Limb (tissue), 2 donors: ENCODE data around the gene TRAPPC8.
"Not testable (repeated sequence)": the region's sequence is repeated elsewhere in the genome, so short reads cannot be mapped to it uniquely, and the experiment has no call there.

Experiments used
- DNase-seq, 2 donors: peaks; one replicate each; pipeline ENCODE4 v3.0.0-alpha.2; 2016; ENCODE audit errors: extremely low spot score in 2 of 2

The TRAPPC8 gene

DNA sequence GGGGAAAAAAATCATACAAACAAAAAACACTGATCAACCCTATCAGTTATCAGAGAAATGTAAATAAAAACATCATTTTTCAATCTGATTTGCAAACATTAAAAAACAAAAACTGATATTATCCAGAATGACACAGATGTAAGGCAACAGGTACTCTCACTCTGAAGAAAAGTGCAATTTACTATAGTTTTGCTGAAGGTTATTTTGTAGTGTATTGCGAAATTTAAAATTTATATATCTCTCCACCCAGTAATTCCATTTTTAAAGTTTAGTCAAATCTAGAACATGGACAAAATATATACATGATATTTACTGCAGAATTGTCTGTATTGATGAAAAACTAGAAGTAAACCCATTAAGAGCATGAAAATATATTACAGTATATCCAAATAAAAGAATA, 79.8 kb downstream of the TRAPPC8 start:
- no peak for DNase-seq

DNA sequence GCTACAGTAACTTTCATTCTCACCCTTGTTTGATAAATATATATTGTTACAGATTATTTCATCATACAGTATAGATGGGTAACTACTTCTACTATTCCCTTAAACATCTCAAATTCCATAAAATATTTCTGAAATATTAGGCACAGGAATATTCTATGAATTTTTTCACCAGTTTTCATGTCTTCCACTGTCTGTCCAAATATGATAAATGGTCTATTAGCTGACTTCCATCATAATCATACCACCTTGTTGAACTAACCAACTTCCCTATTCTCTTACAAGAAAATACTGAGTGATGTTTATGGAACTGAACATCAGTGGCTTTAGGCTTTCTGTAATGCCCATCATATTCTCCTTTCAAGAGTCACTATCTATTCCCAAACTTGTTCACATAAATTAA, 82.4 kb downstream of the TRAPPC8 start:
- DNase-seq = no peak

- DNase-seq = no peak
Observed at GRCh38 chr18:31857526-31858106, 85.3 kb downstream of the TRAPPC8 start.

- DNase-seq = no peak
Observed at GRCh38 chr18:31850844-31851243, 92.1 kb downstream of the TRAPPC8 start.

GRCh38 chr18:31840499-31840898, 102.4 kb downstream of the TRAPPC8 start:
- DNase-seq = no peak

GRCh38 chr18:31837879-31838278, 105.0 kb downstream of the TRAPPC8 start:
- no peak for DNase-seq

DNA sequence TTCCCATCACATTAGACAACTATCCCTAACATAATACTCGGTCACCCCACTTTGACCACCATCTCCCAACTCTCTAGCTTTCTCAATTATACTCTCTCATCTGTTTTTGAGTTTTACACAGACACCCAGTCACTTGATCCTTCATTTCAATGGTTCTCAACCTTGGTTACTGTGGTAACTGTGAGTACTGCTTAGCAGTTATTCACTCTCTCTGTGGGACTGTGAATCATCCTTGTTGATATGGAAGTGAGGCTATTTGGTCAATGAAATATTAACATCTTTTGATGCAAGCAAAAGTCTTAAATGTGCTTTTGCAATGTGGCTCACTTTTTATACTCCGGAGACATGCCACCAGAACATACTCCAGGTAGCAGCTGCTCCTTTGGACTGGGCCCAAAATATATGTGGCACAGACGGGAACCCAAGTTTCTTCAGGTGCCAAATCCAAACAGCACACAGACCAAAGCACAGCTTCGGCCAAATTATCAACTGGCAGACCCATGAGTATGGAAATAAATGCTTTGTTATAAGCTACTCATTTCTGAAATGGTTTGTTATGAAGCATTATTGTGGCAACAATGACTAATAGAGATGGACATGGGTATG, 107.3 kb downstream of the TRAPPC8 start:
- DNase-seq = no peak

DNA sequence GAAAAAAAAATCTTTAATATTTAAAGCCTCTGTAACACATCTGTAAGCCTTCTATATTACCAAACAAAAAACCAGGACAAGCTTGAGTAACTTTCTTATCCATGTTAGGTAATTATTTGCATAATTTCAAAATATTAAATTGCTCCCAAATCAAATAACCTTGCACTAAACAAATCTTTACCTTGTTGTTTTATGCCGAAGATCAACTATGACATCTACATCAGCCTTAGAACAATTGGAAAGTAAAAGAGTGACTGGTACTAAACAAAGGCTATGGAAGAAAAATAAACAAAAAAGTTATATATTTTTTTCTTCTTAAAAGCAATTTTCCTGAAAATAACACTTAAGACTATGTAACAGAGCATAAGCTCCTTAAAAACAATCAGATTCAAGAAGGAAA, 111.0 kb downstream of the TRAPPC8 start:
- DNase-seq = no peak

- no peak for DNase-seq
Observed at GRCh38 chr18:31830686-31831085, 112.2 kb downstream of the TRAPPC8 start.

GRCh38 chr18:31828613-31829012, 114.3 kb downstream of the TRAPPC8 start:
- no peak for DNase-seq

DNA sequence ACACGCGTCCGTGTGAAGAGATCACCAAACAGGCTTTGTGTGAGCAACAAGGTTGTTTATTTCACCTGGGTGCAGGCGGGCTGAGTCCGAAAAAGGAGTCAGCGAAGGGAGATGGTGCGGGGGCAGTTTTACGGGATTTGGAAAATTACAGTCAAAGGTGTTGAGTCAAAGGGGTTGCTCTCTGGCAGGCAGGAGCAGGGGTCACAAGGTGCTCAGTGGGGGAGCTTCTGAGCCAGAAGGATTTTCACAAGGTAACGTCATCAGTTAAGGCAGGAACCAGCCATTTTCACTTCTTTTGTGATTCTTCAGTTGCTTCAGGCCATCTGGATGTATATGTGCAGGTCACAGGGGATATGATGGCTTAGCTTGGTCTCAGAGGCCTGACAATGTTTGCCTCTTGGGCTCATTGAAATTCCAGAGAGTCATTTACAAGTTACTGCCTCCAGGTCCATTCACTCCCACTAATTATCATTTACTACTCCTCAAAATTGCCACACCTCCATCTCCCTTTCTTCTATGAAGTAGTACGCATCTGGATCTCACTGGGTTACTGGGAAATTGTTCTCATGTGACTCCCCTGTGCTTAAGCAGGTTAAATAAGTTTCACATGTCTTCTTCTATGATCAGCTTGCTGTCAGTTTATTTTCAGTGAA, 116.1 kb downstream of the TRAPPC8 start:
- DNase-seq = not testable (repeated sequence)

DNA sequence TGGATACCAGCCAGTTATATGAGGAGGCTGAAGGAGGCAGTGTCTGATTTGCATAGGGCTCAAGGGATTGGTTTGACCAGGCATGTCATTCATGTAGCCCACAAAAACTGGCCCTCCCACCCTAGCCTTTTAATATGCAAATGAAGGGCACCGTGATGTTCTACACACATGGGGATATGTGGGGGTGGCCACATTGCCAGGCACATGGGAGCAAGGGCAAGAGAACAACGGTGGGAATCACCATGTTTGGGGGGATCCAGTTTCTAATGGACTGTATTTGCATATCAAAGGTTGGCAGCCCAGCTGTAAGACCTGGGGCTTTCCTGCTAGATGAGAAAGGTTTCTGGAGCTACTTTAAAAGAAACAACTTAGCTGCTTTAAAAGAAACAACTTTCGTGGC, 117.2 kb downstream of the TRAPPC8 start:
- no peak for DNase-seq

- DNase-seq = no peak
Observed at GRCh38 chr18:31821545-31822171, 121.3 kb downstream of the TRAPPC8 start.

GRCh38 chr18:31819925-31820229, 123.1 kb downstream of the TRAPPC8 start:
- no peak for DNase-seq

DNA sequence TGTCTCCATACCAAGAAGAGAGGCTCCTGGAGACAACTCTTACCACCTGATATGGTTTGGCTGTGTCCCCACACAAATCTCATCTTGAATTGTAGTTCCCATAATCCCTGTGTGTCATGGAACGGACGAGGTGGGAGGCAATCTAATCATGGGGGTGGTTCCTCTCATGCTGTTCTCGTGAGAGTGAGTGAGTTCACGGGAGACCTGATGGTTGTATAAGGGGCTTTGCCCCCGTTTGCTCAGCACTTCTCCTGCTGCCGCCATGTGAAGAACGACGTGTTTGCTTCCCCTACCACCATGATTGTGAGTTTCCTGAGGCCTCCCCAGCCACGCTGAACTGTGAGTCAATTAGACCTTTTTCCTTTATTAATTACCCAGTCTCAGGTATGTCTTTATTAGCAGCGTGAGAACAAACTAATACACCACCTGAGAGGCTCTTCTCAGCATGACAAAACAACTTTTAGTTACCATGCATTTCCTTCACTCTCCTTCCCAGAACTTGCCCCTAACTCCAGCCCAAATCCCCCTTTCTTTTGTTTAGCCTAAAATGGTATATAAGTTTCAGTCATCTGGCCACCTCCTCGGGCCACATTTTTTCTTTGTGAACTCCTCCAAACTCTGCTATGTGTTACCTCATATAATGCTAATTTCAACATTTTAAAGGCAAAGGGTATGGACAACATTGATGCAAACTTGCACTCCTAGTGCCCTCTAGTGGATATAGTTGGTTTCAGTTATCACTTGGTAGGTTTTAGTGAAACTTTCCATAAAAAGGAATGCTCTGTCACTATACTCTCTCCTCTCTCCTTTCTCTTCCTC, 123.6 kb downstream of the TRAPPC8 start:
- peak in 1 of 2 donors; percentile 79 for DNase-seq

DNA sequence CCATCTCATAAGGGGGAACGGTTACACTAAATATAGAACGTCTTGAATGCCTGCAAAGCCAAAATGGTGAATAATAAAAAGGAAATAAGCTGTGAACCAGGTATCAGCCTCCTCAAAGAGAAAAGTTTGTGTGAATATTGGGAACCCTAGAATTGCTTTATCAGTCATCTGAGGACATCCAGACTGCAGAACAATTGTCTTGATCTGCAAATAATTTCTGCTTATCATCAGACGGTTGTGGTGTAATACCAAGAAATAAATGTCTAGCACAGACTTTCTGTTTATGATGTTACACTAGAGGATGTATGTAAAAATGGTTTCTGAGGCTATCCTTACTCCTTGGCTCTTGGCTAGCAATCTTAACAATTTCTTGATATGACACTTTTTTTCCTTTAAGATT, 128.8 kb downstream of the TRAPPC8 start:
- DNase-seq = no peak

DNA sequence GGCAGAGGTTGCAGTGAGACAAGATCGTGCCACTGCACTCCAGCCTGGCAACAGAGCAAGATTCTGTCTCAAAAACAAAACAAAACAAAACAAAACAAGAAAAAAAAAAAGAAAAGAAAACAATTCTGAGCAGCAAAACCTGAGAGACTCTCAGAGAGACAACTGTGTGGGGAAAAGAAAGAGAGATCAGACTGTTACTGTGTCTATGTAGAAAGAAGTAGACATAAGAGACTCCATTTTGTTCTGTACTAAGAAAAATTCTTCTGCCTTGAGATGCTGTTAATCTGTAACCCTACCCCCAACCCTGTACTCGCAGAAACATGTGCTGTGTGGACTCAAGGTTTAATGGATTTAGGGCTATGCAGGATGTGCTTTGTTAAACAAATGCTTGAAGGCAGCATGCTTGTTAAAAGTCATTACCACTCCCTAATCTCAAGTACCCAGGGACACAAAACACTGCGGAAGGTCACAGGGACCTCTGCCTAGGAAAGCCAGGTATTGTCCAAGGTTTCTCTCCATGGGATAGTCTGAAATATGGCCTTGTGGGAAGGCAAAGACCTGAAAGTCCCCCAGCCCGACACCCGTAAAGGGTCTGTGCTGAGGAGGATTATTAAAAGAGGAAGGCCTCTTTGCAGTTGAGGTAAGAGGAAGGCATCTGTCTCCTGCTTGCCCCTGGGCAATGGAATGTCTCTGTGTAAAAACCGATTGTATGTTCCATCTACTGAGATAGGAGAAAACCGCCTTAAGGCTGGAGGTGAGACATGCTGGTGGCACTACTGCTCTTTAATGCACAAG, 132.4 kb downstream of the TRAPPC8 start:
- not testable (repeated sequence) for DNase-seq

DNA sequence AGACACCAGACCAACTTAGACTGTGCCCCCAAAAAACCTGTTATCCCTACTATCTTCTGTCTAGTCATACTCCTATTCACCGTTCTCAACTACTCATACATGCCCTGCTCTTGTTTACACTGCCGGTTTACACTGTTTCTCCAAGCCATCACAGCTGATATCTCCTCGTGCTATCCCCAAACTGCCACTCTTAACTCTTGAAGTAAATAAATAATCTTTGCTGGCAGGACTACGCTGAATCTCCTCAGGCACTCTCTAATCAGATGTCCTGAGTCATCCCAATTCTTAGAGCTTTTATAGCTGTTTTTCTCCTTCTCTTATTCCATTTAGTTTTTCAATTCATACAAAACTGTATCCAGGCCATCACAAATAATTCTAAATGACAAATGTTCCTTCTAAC, 133.9 kb downstream of the TRAPPC8 start:
- not testable (repeated sequence) for DNase-seq

GRCh38 chr18:31801078-31801477, 141.8 kb downstream of the TRAPPC8 start:
- DNase-seq = no peak

DNA sequence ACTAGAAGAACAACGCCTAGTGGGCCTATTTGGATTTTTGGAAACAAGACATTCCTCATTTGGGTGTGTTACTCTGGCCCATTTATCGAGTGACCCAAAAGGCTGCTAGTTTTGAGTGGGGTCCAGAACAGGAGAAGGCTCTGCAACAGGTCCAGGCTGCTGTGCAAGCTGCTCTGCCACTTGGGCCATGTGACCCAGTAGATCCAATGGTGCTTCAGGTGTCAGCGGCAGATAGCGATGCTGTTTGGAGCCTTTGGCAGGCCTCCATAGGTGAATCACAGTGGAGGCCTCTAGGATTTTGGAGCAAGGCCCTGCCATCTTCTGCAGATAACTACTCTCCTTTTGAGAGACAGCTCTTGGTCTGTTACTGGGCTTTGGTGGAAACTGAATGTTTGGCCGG, 143.7 kb downstream of the TRAPPC8 start:
- not testable (repeated sequence) for DNase-seq

DNA sequence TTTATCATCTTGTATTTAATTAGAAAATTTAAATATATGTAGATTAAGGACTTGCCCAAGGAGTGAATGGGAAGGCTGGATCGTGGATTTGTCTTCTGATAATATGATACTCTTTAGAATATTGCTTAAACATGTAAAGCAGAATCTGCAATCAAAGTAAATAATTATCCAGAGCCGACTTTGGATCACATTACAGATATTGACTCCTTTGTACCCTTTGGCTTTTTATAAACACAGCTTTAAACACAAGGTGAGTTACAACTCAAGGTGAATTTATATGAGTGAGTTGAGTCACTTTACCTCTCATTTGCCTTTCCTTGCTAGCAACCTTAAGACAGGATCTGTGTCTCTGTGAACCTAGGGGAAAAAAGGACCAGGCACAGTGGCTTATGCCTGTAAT, 144.5 kb downstream of the TRAPPC8 start:
- no peak for DNase-seq
